Nephron (organoid): ENCODE measurements around the gene KIAA1217.

Experiments used
- H3K27ac Mint-ChIP-seq, 3 experiments: 2 replicates each; pipeline ENCODE4 v1.8.0; 2020; ENCODE audit warnings: mixed read lengths in 3 of 3, mild to moderate bottlenecking in 2 of 3, moderate library complexity in 1 of 3
- H3K27me3 Mint-ChIP-seq: 2 replicates; pipeline ENCODE4 v1.8.0; 2021; ENCODE audit warnings: low read depth, mild to moderate bottlenecking, moderate library complexity, mixed read lengths
- H3K36me3 Mint-ChIP-seq: 2 replicates; pipeline ENCODE4 v1.8.0; 2020; ENCODE audit warnings: low read depth, mixed read lengths
- H3K4me1 Mint-ChIP-seq: 2 replicates; pipeline ENCODE4 v1.8.0; 2020; ENCODE audit warnings: mixed read lengths
- H3K4me3 Mint-ChIP-seq, 3 experiments: 2 replicates each; pipeline ENCODE4 v1.8.0; 2020; ENCODE audit warnings: mild to moderate bottlenecking in 3 of 3, mixed read lengths in 3 of 3, moderate library complexity in 2 of 3
- H3K9me3 Mint-ChIP-seq: 2 replicates; pipeline ENCODE4 v1.8.0; 2020; ENCODE audit warnings: mixed read lengths
- TF ChIP-seq, protein P1 (sequence below), 3 experiments: fragments of 200-600 bp; sonication (generic); IDR thresholded peaks; one replicate each; pipeline ENCODE4 v1.5.0; 2021; ENCODE audit warnings: antibody characterized with exemption in 3 of 3; ENCODE audit not compliant: unreplicated experiment in 3 of 3

The KIAA1217 gene

DNA sequence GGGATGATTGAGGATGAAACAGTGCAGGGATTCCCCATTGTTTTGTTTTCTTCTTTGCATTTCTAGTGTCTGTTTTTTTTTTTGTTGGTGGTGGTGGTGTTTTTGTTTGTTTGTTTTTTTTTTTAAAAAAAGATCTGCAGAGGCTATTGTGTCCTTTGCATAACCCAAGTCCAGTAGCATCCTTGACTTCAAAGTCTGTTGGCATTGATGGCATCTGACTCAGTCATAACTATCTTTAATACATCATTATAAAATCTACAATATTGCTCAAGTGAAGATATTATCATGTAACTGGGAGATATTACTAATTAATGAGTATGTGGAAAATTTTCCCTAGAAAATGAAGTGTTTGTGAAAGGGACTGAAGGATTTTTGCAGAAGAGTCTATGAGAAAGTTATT is 70.2 kb downstream of the KIAA1217 start:
- H3K27me3 Mint-ChIP-seq = no peaks in the 10 kb centered on the region
- TF ChIP-seq, protein P1, sequence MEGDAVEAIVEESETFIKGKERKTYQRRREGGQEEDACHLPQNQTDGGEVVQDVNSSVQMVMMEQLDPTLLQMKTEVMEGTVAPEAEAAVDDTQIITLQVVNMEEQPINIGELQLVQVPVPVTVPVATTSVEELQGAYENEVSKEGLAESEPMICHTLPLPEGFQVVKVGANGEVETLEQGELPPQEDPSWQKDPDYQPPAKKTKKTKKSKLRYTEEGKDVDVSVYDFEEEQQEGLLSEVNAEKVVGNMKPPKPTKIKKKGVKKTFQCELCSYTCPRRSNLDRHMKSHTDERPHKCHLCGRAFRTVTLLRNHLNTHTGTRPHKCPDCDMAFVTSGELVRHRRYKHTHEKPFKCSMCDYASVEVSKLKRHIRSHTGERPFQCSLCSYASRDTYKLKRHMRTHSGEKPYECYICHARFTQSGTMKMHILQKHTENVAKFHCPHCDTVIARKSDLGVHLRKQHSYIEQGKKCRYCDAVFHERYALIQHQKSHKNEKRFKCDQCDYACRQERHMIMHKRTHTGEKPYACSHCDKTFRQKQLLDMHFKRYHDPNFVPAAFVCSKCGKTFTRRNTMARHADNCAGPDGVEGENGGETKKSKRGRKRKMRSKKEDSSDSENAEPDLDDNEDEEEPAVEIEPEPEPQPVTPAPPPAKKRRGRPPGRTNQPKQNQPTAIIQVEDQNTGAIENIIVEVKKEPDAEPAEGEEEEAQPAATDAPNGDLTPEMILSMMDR (IDR thresholded peaks at IDR 0.05; ENCODE audit: unreplicated experiment in 3 of 3) = no peak
- peaks cover 10% of the 10 kb centered on the region for H3K4me1 Mint-ChIP-seq
- peaks cover 64% of the 10 kb centered on the region for H3K36me3 Mint-ChIP-seq
- no peak overlapping the region for H3K4me3 Mint-ChIP-seq
- peaks cover 17% of the 10 kb centered on the region for H3K9me3 Mint-ChIP-seq
- H3K27ac Mint-ChIP-seq = no peak overlapping the region

DNA sequence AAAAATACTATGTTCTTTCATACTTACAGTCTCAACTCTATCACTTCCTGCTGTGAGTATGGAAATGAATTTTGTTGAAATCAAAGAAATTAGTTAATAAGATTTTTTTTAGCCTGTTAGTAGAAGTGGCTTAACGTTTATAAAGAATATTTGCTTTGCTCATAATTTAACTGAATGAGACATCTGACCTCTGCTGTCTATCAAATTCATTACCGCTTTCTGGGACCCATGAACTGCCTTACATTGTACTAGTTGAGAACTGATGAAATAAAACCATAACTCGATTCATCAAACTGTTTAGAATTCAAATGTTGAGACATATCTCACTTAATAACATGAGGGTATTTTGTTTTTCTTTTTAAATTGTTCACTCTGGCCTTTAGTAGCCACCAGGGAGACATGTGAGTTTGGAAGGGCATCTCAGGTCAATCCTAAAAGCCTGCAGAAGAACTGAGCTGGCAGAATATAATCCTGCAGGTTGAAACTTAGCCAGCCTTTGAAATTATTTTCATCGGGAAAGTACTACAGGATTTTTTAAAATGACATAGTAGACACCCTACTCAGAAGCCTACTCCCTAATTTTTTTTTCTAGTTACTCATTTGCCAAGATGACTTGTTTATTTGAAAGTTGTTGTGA is 78.7 kb downstream of the KIAA1217 start:
- H3K27ac Mint-ChIP-seq = peak overlapping the region in 1 of 3 experiments; percentile 18
- H3K9me3 Mint-ChIP-seq = peaks cover 14% of the 10 kb centered on the region
- no peak overlapping the region for H3K4me3 Mint-ChIP-seq
- H3K27me3 Mint-ChIP-seq = no peaks in the 10 kb centered on the region
- TF ChIP-seq, protein P1 (IDR thresholded peaks at IDR 0.05; ENCODE audit: unreplicated experiment in 3 of 3) = no peak
- H3K36me3 Mint-ChIP-seq = peaks cover 76% of the 10 kb centered on the region
- H3K4me1 Mint-ChIP-seq = peaks cover 12% of the 10 kb centered on the region

DNA sequence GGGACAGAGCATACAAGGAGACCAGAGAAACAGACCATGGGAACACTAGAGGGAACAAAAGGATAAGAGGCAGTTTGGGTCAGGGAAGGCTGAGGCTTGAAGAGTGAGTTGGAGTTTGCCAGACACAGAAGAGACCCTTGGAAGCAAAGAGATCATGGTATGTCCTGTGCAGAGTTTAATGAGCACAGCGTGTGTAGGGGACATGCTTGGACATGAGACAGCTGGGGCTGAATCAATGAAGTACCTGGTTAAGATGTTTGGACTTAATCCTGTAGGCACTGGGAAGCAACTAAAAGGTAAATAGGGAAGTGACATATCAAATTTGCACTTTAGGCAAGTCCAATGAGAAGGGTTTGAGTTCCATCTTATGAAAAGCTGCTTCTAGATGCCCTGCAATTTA is 79.6 kb downstream of the KIAA1217 start:
- H3K9me3 Mint-ChIP-seq = peaks cover 14% of the 10 kb centered on the region
- TF ChIP-seq, protein P1 (IDR thresholded peaks at IDR 0.05; ENCODE audit: unreplicated experiment in 3 of 3) = no peak
- peaks cover 15% of the 10 kb centered on the region for H3K4me1 Mint-ChIP-seq
- no peaks in the 10 kb centered on the region for H3K27me3 Mint-ChIP-seq
- peak overlapping the region in 2 of 3 experiments; percentile 1 to 4 for H3K27ac Mint-ChIP-seq
- no peak overlapping the region for H3K4me3 Mint-ChIP-seq
- peaks cover 76% of the 10 kb centered on the region for H3K36me3 Mint-ChIP-seq

GRCh38 chr10:24289235-24289634 is 80.3 kb downstream of the KIAA1217 start:
- peak overlapping the region in 1 of 3 experiments; percentile 28 for H3K4me3 Mint-ChIP-seq
- H3K4me1 Mint-ChIP-seq = peaks cover 19% of the 10 kb centered on the region
- H3K27me3 Mint-ChIP-seq = no peaks in the 10 kb centered on the region
- peaks cover 13% of the 10 kb centered on the region for H3K9me3 Mint-ChIP-seq
- peaks cover 75% of the 10 kb centered on the region for H3K36me3 Mint-ChIP-seq
- H3K27ac Mint-ChIP-seq = peak overlapping the region in 2 of 3 experiments; percentile 9 to 21
- TF ChIP-seq, protein P1 (IDR thresholded peaks at IDR 0.05; ENCODE audit: unreplicated experiment in 3 of 3) = no peak

DNA sequence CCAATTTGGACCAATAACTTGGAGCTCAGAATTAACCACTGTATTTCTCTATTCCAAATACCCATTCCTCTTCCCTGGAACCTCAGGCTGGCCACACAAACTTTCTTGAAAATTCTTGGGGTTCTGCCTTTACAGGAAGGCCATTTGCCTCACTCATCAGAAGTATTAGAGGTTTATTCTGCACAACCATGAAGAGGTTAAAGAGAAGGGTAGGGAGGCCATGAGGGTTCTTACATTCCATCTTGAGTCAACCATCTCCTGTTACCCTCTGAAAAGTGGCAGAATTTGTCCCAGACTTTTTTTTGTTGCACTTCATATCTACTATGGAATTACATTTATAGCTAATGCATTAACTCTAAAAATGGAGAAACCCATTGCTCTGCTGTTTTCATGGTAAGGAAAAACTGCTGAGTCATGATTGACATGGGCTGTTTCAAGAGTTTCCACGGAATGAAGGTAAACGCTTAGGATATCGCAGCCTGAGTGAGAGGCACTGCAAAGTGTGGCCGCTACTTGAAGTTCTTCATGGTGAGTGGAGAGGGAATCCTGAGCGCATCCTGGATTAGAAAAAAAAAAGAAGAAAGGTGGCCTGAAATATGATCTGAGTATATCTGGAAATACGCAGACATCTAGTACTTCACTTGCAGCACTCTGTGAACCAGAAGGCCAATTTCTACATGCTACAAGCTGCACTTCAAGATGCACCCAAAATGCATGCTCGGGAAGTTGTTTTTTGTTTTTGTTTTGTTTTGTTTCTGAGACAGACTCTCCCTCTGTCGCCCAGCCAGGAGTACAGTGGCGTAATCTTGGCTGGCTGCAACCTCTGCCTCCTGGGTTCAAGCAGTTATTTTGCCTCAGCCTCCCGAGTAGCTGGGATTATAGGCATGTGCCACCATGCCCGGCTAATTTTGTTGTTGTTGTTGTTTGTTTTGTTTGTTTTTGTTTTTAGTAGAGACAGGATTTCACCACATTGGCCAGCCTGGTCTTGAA is 83.7 kb downstream of the KIAA1217 start:
- Mint-ChIP-seq H3K27me3 (no peaks in the 10 kb centered on the region), H3K27ac (no peak overlapping the region), H3K4me3 (no peak overlapping the region), H3K9me3 (no peaks in the 10 kb centered on the region), H3K36me3 (peaks cover 73% of the 10 kb centered on the region), H3K4me1 (peaks cover 32% of the 10 kb centered on the region)
- TF ChIP-seq, protein P1 (IDR thresholded peaks at IDR 0.05; ENCODE audit: unreplicated experiment in 3 of 3) = no peak
